K562 (cell line): Measurements from ENCODE around the gene NEMP1. TPM values are rescaled to one million over a fixed set of nuclear protein-coding genes. Genes with fewer than 3 reads are reported as not detected.

Experiments
- DACH1 ChIP-seq: fragments of 450-650 bp; IDR thresholded peaks from 2 replicates; pipeline ENCODE4 v1.6.1; 2018; ENCODE audit not compliant: partially characterized antibody
- ETV1 ChIP-seq: fragments of 450-650 bp; conservative IDR thresholded peaks from 2 replicates; pipeline ENCODE4 v1.6.1; 2016; ENCODE audit warnings: missing genetic modification characterization, control low read depth, low read depth, missing compliant biosample characterization
- FOXP1 ChIP-seq: sonication (generic); formaldehyde crosslinking; IDR thresholded peaks from 2 replicates; pipeline ENCODE4 v1.8.0; 2022; ENCODE audit warnings: mild to moderate bottlenecking, missing genetic modification reagents
- GTF2A2 ChIP-seq: IDR thresholded peaks from 2 replicates; pipeline ENCODE4 v1.6.1; 2016; ENCODE audit warnings: mild to moderate bottlenecking, missing genetic modification characterization, missing compliant biosample characterization
- GTF2F1 ChIP-seq: IDR thresholded peaks from 2 replicates; pipeline ENCODE4 v1.6.1; 2011; ENCODE audit warnings: low read depth, low read length, improper control_type of control experiment
- NCOA2 ChIP-seq, 2 experiments: fragments of 450-650 bp; IDR thresholded peaks; 2 replicates each; pipeline ENCODE4 v1.6.1; 2018; ENCODE audit warnings: mild to moderate bottlenecking in 2 of 2, moderate library complexity in 1 of 2; ENCODE audit not compliant: partially characterized antibody in 2 of 2
- NFIX ChIP-seq: fragments of 250-450 bp; sonication (Bioruptor Pico); IDR thresholded peaks from 2 replicates; pipeline ENCODE4 v1.4.0; 2020; ENCODE audit warnings: low read depth, mild to moderate bottlenecking, moderate library complexity
- RCOR1 ChIP-seq, 2 experiments: IDR thresholded peaks; 2 replicates each; pipeline ENCODE4 v1.6.1; 2012; ENCODE audit warnings: low read depth in 2 of 2, low read length in 2 of 2, borderline replicate concordance in 1 of 2, improper control_type of control experiment in 1 of 2
- TARDBP ChIP-seq: fragments of 450-650 bp; IDR thresholded peaks from 2 replicates; pipeline ENCODE4 v1.6.1; 2016
- ZBED1 ChIP-seq: IDR thresholded peaks from 2 replicates; pipeline ENCODE4 v1.6.1; 2014
- ZNF23 ChIP-seq: fragments of 250-450 bp; sonication (Bioruptor Pico); IDR thresholded peaks from 2 replicates; pipeline ENCODE4 v1.4.0; 2020; ENCODE audit warnings: mild to moderate bottlenecking
- ZNF695 ChIP-seq: fragments of 450-650 bp; formaldehyde crosslinking; IDR thresholded peaks from 2 replicates; pipeline ENCODE4 v1.4.0; 2020; ENCODE audit warnings: mild to moderate bottlenecking, moderate library complexity
- ZNF696 ChIP-seq: fragments of 250-450 bp; sonication (Bioruptor Pico); conservative IDR thresholded peaks from 2 replicates; pipeline ENCODE4 v1.4.0; 2020; ENCODE audit warnings: mild to moderate bottlenecking, moderate library complexity
- polyA plus RNA-seq, 8 experiments: library from polyadenylated mRNA; depleted of rRNA in 4 of 8; stranded (reverse) in 5 of 8; unstranded in 3 of 8; fragments of >200 nt; fragmentation: Nextera tagmentation in 2 of 8; fragmentation: Illumina TruSeq in 1 of 8; extraction: Ambion mirVana in 2 of 8; extraction: Trizol in 1 of 8; gene quantifications; 2 replicates each; pipeline versions ENCODE4 v1.2.1 to v1.2.3, GENCODE V29; 2011 to 2014; ENCODE audit warnings: inconsistent platforms in 1 of 8, missing spikeins in 1 of 8
- total RNA-seq, 7 experiments: library from RNA; depleted of rRNA in 6 of 7; stranded (reverse); fragments of >200 nt in 6 of 7; fragmentation: Illumina TruSeq in 2 of 7; extraction: Trizol in 2 of 7; gene quantifications; 2 replicates each; pipeline versions ENCODE4 v1.2.1 to v1.2.3, GENCODE V29; 2011 to 2021; ENCODE audit warnings: low replicate concordance in 1 of 7
- TF ChIP-seq, protein P1 (sequence below): fragments of 250-450 bp; sonication (Bioruptor Pico); IDR thresholded peaks from 2 replicates; pipeline ENCODE4 v1.9.0; 2021; ENCODE audit warnings: mild to moderate bottlenecking
- TF ChIP-seq, protein P2 (sequence below), 2 experiments: fragments of 450-650 bp in 1 of 2; sonication (generic) in 1 of 2; formaldehyde crosslinking in 1 of 2; IDR thresholded peaks; 2 replicates each; pipeline versions ENCODE4 v1.7.1 to v1.9.0; 2016 to 2022; ENCODE audit warnings: inconsistent platforms in 1 of 2, mild to moderate bottlenecking in 1 of 2, missing genetic modification reagents in 1 of 2

Gene NEMP1
- total and polyA plus RNA-seq, 9 of the 15 experiments (the other 6 are each of a cell fraction or from before 2014, with no cell fraction given), result 9.5 to 82.2 (median 41.2) TPM

DNA sequence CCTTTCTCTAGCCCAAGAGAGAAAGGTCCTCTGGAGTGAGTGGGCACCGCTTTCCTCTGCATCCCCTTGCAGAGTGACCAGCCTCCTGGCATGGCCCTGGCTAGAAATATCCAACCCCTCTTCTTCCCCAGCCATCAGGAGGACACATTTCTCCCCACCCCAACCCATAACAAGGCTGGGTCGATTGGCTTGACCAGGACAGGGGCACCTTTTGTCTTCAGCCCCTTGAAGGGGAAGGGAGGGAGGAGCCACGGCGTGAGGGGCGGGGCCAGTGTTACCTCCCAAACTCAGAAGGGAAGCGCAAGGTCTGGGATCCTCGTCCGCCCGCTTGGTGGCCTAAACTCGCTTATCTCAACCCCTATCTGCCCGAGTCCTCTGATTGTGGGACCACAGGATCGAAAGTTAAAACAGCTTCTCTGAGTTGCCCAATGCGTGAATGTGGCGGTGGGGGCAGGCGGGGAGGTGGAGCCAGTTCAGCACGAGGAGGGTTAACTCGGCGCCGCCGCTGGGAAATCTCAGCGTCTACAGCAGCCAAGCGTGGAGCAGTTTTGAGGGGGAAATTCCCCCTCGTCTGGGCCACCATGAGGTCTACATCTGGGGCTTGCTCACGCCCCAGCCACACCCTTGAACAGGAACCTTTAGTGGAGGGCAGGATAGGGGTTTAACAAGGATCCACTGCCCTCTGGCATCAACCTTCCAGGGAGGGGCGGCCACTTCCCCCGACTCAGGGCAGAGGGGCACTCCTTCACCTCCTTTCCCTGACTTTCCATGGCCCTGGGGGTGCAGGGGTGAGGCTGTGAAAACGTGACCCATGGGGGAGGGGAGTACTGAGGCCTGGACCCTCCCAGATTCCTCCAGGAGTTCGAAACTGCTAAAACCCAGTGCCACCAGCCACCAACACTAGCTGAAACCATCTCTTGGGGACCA is 31.8 kb upstream of the NEMP1 start (continued):
- TF ChIP-seq DACH1, result no peak
- no peak for TF ChIP-seq GTF2F1
- peak in 1 of 2 experiments; percentile 80; a peak in 2 of 4 replicates for TF ChIP-seq RCOR1 (IDR thresholded peaks at IDR 0.05; ENCODE audit: borderline replicate concordance in 1 of 2, low read depth in 2 of 2, low read length in 2 of 2)
- TF ChIP-seq, protein P1, sequence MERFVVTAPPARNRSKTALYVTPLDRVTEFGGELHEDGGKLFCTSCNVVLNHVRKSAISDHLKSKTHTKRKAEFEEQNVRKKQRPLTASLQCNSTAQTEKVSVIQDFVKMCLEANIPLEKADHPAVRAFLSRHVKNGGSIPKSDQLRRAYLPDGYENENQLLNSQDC (CRISPR knock-in tag), result no peak
- no peak for TF ChIP-seq ZBED1
- TF ChIP-seq, protein P2, sequence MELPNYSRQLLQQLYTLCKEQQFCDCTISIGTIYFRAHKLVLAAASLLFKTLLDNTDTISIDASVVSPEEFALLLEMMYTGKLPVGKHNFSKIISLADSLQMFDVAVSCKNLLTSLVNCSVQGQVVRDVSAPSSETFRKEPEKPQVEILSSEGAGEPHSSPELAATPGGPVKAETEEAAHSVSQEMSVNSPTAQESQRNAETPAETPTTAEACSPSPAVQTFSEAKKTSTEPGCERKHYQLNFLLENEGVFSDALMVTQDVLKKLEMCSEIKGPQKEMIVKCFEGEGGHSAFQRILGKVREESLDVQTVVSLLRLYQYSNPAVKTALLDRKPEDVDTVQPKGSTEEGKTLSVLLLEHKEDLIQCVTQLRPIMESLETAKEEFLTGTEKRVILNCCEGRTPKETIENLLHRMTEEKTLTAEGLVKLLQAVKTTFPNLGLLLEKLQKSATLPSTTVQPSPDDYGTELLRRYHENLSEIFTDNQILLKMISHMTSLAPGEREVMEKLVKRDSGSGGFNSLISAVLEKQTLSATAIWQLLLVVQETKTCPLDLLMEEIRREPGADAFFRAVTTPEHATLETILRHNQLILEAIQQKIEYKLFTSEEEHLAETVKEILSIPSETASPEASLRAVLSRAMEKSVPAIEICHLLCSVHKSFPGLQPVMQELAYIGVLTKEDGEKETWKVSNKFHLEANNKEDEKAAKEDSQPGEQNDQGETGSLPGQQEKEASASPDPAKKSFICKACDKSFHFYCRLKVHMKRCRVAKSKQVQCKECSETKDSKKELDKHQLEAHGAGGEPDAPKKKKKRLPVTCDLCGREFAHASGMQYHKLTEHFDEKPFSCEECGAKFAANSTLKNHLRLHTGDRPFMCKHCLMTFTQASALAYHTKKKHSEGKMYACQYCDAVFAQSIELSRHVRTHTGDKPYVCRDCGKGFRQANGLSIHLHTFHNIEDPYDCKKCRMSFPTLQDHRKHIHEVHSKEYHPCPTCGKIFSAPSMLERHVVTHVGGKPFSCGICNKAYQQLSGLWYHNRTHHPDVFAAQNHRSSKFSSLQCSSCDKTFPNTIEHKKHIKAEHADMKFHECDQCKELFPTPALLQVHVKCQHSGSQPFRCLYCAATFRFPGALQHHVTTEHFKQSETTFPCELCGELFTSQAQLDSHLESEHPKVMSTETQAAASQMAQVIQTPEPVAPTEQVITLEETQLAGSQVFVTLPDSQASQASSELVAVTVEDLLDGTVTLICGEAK (IDR thresholded peaks at IDR 0.05), result no peak
- TF ChIP-seq, protein P2 (CRISPR knock-in tag; IDR thresholded peaks at IDR 0.05), result no peak
- TF ChIP-seq TARDBP, result no peak
- no peak for TF ChIP-seq ETV1 (tag)
- no peak for TF ChIP-seq ZNF695
- TF ChIP-seq NFIX (CRISPR knock-in tag), result no peak
- no peak for TF ChIP-seq NCOA2 (IDR thresholded peaks at IDR 0.05; ENCODE audit: partially characterized antibody in 2 of 2)
- TF ChIP-seq GTF2A2 (tag), result no peak
- no peak for TF ChIP-seq FOXP1 (CRISPR knock-in tag)
- TF ChIP-seq ZNF696 (CRISPR knock-in tag), result no peak
- TF ChIP-seq ZNF23, result no peak
